OCI-LY7 (cell line): ENCODE results near the gene DVL2.

Experiments
- EZH2phosphoT487 ChIP-seq: fragments of 200-600 bp; sonication (generic); IDR thresholded peaks from 2 replicates; pipeline ENCODE4 v1.6.1; 2018; ENCODE audit warnings: low read depth, borderline replicate concordance, mild to moderate bottlenecking, mixed run types, antibody characterized with exemption, low read length, moderate library complexity, mixed read lengths
- TF ChIP-seq, protein P1 (sequence below): fragments of 200-600 bp; sonication (generic); conservative IDR thresholded peaks from 2 replicates; pipeline ENCODE4 v1.5.1; 2014; ENCODE audit warnings: mild to moderate bottlenecking, antibody characterized with exemption, low read length, moderate library complexity, mixed read lengths

DNA sequence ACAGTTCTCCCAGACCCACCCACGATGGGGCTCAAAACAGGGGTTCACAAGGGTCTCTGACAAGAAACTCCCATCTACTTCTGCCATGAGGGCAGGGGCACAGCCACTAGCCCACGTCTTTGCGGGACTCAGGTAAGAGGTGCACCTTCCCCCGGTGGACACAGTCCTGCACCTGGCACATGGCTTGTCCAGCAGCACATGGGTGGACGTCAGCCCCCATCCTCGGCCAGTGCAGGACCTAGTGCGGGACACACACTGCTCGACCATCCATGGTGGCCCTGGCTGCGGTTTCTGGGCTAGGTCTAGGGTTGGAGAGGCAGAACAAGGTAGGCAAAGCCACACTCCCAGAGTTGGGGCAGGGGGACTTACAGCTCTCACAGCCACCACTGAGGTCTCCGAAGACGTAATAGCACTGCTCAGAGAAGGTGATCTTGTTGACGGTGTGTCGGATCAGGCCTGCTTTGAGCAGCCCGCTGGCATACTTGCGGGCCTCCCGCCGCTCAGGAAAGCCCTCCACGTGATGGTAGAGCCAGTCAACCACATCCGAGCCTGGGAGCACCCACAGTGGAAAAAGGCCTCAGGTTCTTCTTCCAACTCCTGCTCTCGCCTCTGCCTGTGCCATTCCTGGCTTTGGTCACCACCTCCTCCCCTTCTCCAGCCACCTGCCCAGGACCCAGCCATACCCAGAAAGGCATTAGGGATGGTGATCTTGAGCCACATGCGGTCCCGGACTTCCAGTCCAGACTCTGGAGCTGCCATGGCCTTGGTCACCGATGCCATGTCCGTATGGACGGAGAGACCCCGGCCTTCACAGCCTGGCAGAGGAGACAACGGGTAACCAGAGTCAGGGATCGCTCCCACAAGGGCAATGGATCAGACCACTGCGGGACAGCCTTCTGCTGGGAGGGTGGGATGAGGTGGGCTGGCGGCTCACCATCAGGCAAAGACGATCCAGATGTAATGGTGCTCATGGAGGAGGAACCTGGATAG, 7.3 kb downstream of the DVL2 start:
- TF ChIP-seq, protein P1, sequence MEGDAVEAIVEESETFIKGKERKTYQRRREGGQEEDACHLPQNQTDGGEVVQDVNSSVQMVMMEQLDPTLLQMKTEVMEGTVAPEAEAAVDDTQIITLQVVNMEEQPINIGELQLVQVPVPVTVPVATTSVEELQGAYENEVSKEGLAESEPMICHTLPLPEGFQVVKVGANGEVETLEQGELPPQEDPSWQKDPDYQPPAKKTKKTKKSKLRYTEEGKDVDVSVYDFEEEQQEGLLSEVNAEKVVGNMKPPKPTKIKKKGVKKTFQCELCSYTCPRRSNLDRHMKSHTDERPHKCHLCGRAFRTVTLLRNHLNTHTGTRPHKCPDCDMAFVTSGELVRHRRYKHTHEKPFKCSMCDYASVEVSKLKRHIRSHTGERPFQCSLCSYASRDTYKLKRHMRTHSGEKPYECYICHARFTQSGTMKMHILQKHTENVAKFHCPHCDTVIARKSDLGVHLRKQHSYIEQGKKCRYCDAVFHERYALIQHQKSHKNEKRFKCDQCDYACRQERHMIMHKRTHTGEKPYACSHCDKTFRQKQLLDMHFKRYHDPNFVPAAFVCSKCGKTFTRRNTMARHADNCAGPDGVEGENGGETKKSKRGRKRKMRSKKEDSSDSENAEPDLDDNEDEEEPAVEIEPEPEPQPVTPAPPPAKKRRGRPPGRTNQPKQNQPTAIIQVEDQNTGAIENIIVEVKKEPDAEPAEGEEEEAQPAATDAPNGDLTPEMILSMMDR = no peak
- TF ChIP-seq EZH2phosphoT487 = no peak
